Left cardiac atrium (tissue), 4 donors: ENCODE measurements around the gene NKX1-1. TPM values are rescaled to one million over a fixed set of nuclear protein-coding genes. Genes with fewer than 3 reads are reported as not detected.
"Not testable (repeated sequence)": the region's sequence is repeated elsewhere in the genome, so short reads cannot be mapped to it uniquely, and the experiment has no call there.

Source experiments
- ATAC-seq, 2 donors: fragments of 200-7000 bp; cut with Tn5 transposase; one replicate each; pipeline ENCODE4 v1.9.1; 2020; ENCODE audit warnings: mild to moderate bottlenecking in 2 of 2, moderate library complexity in 2 of 2
- DNase-seq: peaks from one replicate; pipeline ENCODE4 v3.0.0-alpha.2; 2020
- intact Hi-C, 2 donors: fragments of 100-400 bp; cut with DNase I; formaldehyde crosslinking; loops; one replicate each; pipeline versions ENCODE4 v1.14.1 to v1.15.1; 2022 to 2023
- long read RNA-seq: library from polyadenylated mRNA; unstranded; transcript quantifications from one replicate; pipeline ENCODE4 v2.0.0, GENCODE V29; 2021
- total RNA-seq, 2 donors: library from RNA; stranded (reverse); fragmentation: NEBNext Ultra II Directional; extraction: Animal tissue kit (Norgen Biotek cat#: 25700); gene quantifications; one replicate each; pipeline ENCODE4 v1.2.1, GENCODE V29; 2021
- donor health status: DM: no; HTN: yes; CAD: no.
- donor health status: DM: no; HTN: yes; CAD: no; lungs with severe emphysema.
- donor health status: DM: yes; HTN: yes; CAD: no.
- donor health status: Dilated cardiomyopathy.

The NKX1-1 gene
- total RNA-seq, result not detected
- long read RNA-seq, result 0 reads

- DNase-seq (no peak), ATAC-seq (no peak)
- intact Hi-C loops, result no loop called here
These were observed at the start of gene NKX1-1 for GRCh38 chr4:1406394-1406980. NKX1-1 (minus strand) TSS chr4:1406442; CDS start chr4:1406442, 0 bp downstream.

- no peak for ATAC-seq
- intact Hi-C loops, result no loop called here
- no peak for DNase-seq
These were observed 47.5 kb upstream of the NKX1-1 start for GRCh38 chr4:1453731-1454130.

DNA sequence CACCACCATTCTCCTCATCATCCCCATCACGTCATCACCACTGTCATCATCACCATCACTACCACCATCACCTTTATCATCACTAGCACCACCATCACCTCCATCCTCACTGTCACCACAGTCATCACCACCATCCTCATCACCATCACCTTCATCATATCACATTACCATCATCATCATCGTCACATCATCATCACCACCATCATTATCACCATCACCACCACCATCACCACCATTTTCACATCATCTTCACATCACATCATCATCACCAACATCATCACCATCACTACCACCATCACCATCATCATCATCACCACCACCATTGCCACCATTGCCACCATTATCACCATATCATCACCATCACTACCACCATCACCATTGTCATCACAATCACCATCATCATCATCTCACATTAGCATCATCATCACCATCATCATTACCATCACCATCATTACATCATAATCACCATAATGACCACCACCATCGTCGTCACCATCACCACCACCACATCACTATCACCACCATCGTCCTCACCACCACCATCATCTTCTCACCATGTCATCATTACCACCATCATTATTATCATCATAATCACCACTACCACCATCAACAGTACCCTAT lies 46.3 kb upstream of the NKX1-1 start:
- intact Hi-C loops, result no loop called here
- no peak for ATAC-seq
- no peak for DNase-seq

GRCh38 chr4:1451752-1452122 lies 45.5 kb upstream of the NKX1-1 start:
- ATAC-seq, result no peak
- intact Hi-C loops, result no loop called here
- no peak for DNase-seq

GRCh38 chr4:1451106-1451751 lies 45.0 kb upstream of the NKX1-1 start:
- intact Hi-C loops, result no loop called here
- no peak for ATAC-seq
- DNase-seq, result no peak

GRCh38 chr4:1449833-1450741 lies 43.8 kb upstream of the NKX1-1 start:
- peak; percentile 11 for DNase-seq
- intact Hi-C loops, result no loop called here
- ATAC-seq, result no peak

- intact Hi-C loops, result no loop called here
- ATAC-seq (no peak), DNase-seq (peak; percentile 1)
These were observed 43.2 kb upstream of the NKX1-1 start for GRCh38 chr4:1449475-1449832.

DNA sequence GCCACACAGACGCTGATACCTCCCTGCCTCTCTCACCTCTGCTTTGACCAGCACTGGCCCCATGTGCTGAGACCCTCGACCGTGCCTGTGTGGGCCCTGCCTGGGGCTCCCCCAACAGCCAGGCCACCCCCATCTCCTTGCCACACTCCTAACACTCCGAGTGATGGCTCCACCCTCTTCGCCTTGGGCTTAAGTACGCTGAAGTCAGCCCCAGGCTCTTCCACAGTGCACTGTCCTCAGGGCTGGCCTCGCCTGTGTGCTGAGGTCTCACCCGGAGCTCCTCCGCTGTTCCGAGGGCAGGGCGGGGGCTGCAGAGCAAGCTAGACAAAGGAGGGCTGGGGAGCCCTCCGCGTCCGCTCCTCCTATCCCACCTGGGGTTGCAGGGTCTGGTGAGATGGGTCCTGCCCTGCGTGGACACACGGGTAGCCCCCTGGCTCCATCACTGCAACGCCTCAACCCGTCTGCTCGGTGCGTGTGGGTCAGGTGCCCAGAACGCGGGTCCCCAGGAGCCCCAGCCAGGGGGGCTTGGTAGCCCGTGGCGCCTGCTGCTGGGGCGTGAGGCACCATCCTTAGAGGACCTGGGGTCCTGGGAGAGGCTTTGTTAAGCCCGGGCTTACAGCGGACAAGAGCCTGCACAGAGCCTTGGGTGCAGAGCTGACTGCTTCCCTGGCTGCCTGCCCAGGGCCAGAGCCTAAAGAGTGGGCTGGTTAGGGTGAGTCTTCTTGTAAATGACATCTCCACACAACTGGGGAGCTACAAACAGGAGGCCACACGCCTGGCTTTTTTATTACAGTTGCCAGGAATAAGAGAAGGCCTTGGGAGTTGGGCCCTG lies 42.6 kb upstream of the NKX1-1 start:
- ATAC-seq (no peak), DNase-seq (peak; percentile 4)
- intact Hi-C loops, result no loop called here

- ATAC-seq (no peak), DNase-seq (no peak)
- intact Hi-C loops, result no loop called here
These were observed 41.7 kb upstream of the NKX1-1 start for GRCh38 chr4:1447676-1448588.

DNA sequence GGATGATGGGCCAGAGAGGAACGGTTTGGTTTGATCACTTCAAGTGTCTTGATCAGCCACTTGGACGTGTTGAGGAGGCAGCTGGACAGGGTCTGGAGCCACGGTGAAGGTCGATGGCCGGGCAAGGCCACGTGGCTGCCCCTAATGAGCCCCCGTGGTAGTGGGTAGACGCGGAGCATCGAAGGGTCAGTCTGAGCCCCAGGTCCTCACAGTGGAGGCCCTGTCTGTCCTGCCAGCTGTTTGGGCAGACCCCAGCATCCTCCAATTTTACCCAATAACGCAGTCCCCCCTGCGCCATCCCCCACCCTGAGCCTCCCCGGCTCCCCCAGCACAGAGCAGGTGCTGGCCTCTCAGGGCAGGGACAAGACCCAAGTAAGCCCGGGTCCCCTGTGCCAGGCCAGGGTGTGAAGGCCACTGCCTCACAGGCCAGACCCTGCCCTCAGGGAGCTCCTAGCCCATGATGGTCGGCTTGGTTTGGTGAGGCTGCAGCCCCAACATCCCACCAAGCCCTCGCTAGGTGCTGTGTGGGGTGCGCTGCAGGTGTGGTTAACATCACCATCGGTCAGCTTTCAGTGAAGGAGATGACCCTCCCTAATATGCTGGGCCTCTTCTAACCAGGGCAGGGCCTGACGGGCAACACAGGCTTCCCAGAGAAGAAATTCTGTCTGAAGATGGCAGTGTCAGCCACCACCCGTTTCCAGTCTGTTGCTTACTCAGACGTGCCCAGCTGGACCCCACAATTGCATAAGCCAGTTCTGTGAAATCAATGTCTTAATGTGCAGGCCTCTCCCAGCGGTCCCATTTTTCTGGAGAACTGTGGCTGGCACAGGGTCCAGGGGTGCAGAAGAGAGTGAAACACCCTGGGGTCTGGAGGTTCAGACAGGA lies 40.5 kb upstream of the NKX1-1 start:
- ATAC-seq (no peak), DNase-seq (no peak)

DNA sequence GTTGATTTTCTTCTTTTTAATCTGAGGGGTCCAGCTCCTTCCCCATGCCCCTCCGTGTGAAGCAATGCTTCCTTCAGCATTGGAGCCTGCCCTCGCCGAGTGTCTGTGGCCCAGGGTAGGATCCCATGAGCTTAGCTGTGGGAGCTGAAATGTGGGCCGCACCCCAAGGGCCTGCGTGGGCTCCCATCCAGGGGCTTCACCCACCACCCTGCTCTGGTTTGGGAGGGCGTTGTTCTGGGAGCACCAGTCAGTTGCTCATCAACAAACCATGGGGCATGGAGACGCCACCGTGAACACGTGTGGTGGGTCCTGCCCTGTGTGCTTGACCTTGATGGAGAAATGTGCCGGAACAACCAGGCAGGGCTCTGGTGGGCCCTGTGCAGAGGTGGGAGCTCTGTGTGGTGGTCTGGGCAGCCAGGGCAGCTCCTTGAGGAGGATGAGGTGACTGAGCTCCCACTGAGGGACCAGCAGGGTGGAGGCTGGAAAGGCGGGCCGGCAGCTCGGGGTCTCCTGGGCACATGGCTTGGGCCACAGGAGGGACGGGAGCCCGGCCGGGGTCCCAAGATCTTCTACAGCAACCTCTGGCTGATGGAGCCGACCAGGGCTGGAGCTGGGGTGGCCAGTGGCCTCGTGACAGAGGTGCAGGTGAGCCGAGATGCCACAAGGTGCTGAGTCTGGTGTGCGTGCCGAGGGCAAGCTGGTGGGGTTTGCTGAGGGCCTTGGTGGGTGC lies 39.6 kb upstream of the NKX1-1 start:
- ATAC-seq, result no peak
- DNase-seq, result no peak

More for the DNA sequence above, 40.5 kb upstream of the NKX1-1 start:
- intact Hi-C loops, result no loop called here

DNA sequence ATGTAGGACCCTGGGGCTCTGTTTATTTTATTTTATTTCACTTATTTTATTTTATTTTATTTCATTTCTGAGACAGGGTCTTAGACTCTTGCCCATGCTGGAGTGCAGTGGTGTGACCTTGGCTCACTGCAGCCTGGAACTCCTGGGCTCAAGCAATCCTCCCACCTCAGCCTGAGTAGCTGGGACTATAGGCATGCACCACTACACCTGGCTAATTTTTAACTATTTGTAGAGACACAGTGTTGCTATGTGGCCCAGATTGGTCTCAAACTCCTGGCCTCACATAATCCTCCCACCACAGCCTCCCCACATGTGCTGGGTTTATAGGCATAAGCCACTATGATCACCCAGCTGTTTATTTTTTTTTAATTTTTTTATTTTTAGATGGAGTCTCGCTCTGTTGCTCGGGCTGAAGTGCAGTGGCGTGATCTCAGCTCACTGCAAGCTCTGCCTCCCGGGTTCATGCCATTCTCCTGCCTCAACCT lies 37.5 kb upstream of the NKX1-1 start:
- DNase-seq, ATAC-seq: not testable (repeated sequence)

More for the DNA sequence above, 39.6 kb upstream of the NKX1-1 start:
- intact Hi-C loops, result no loop called here

GRCh38 chr4:1427010-1427409 lies 20.8 kb upstream of the NKX1-1 start:
- DNase-seq (no peak), ATAC-seq (no peak)
- intact Hi-C loops, result no loop called here

More for the DNA sequence above, 37.5 kb upstream of the NKX1-1 start:
- intact Hi-C loops, result not testable (repeated sequence)

DNA sequence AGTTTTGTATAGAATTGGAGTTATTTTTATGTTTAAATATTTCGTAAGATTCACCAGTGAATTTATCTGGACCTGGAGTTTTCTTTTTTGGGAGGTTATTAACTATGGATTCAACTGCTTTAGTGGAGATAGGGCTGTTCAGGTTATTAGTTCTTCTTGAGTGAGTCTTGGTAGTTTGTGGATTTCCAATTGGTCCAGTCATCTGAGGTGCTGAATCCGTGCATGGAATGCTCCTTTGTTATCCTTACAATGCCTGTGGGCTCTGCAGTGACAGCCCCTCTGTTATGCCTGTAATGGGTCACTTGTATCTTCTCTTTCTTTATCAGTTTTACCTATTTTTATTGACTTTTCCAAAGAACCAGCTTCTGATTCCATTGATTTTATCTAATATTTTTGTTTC lies 15.4 kb upstream of the NKX1-1 start:
- intact Hi-C loops, result no loop called here
- ATAC-seq, result no peak
- no peak for DNase-seq

DNA sequence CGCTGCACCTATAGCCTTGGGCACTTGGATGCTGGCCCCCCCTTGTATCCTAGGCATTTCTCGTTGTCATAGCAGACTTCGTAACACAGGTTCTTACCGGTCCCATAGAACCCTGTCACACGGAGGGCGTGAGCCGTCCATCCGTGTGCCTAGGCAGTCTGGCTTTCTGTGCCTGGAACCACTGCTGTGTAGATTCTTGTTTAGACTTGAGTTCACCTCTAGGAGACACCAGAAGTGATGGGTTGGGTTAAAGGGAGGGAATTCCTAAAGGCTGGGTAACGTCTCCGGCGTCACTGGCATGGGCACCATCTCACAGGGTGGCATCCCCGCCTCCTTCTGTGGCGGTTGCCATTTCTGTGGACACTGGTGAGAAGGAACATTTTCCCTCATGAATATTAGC lies 13.5 kb upstream of the NKX1-1 start:
- intact Hi-C loops, result no loop called here
- peak; percentile 15 for DNase-seq
- no peak for ATAC-seq
